Left kidney (tissue), 8 donors: ENCODE data around the gene TAF11L3. TPM values are rescaled to one million over a fixed set of nuclear protein-coding genes. Genes with fewer than 3 reads are reported as not detected.
"Not testable (repeated sequence)": the region's sequence is repeated elsewhere in the genome, so short reads cannot be mapped to it uniquely, and the experiment has no call there.

Experiments used
- DNase-seq: peaks from one replicate; pipeline ENCODE4 v3.0.0-alpha.2; 2013
- long read RNA-seq, 8 donors: transcript quantifications; one replicate each; lab custom pipeline, GENCODE V29; 2026
- polyA plus RNA-seq: library from polyadenylated mRNA; unstranded; fragments of 120-200 nt; gene quantifications from one replicate; pipeline ENCODE4 v1.2.1, GENCODE V29; 2013; ENCODE audit not compliant: insufficient read length

Gene TAF11L3
- not detected for polyA plus RNA-seq
- long read RNA-seq, donor 1, result 0 reads
- long read RNA-seq, donor 2, result 0 reads
- long read RNA-seq, donor 3, result 0 reads
- long read RNA-seq, donor 4, result 0 reads
- long read RNA-seq, donor 5, result 0 reads
- long read RNA-seq, donor 6, result 0 reads
- long read RNA-seq, donor 7, result 0 reads
- long read RNA-seq, donor 8, result 0 reads

DNA sequence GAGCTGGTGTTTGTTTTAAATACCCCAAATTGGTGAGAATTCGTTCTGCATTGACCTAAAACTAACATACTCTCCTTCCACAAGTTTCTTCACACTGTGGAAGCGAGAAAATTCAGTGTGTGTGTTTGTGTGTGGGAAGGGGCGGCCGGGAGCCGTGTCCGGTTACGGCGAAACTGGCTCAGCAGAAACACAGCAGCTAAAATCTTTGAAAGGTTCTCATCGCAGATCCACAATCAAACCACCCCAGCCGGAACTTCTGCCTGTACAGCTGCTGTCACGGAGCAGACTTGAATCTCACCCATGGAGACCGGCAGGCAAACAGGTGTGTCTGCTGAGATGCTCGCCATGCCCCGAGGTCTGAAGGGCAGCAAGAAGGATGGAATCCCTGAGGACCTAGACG lies at the start of gene TAF11L3:
TSS of gene TAF11L3 (plus strand) at position 301 of the 400 bp plus-strand sequence.
- not testable (repeated sequence) for DNase-seq

DNA sequence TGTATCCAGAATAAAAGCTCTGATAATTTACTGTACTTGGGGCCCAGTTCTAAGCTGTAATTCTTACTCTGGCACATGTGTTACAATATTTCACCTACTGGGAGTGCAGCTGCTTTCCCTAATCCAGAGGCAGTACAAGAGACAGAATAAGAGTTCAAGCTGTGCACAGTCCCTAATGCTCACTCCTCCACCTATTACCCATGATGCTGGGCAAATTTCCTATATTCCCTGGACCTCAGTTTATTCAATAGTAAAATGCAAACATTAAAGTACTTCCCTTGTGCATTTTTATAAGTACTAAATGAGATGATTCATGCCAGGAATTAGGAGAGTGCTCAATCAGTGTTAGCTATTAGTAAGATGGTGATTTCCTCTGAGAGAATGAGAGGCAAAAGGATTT lies 48.1 kb upstream of the TAF11L3 start:
- DNase-seq, result no peak

DNA sequence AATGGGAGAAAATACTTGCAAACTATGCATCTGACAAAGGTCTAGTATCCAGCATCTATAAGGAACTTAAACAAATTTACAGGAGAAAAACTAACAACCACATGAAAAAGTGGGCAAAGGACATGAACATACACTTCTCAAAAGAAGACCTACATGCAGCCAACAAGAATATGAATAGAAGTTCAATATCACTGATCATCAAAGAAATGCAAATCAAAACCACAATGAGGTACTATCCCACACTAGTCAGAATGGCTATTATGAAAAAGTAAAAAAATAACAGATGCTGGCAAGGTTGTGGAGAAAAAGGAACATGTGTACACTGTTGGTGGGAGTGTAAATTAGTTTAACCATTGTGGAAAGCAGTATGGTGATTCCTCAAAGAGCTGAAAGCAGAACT lies 43.1 kb upstream of the TAF11L3 start:
- DNase-seq, result not testable (repeated sequence)

DNA sequence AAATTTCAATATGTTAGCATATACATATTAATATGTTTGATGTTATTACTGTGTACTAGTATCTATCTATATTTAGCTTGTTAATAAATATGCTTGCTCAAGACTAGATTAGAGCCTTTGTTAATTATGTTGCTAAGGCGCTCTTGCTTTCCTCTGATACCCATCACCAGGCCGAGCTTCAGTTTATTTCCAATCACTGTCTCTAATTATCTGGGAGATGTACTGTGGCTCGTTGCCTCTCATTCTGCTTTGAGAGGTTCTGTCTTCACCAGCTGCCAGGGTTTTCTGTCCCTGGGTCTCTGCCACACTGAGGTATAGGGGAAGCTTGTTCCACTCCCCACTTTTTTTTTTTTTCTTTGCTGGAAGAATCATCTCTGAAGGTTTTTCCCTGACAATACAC lies 41.1 kb upstream of the TAF11L3 start:
- DNase-seq, result no peak

DNA sequence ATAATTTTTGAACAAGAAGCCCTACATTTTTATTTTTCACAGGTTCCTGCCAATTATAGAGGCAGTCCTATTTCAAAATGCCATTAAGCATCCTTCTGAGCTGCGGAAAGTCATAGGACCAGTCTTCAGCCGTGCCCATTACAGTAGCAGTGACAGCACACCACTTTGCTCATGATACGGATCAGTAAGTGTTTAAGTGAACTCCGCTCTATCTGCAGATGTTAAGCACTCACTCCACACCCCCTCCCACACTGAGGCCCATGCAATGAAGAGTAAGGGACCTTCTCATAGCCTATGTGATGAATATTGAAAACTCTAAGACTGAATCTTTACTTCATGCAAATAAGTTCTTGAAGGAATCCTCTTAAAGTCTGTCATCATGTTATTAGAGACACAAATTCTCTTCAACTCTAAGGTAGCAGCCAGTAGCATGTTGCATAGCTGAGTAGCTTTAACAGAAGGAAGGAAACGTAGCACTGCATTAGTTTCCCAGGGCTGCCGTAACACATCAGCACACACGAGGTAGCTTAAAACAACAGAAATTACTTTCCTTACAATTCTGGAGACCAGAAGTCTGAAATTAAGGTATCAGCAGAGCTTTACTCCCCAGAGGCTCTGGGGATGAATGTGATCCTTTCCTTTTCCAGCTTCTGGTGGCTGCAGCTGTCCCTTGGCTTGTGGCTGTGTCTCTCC lies 40.4 kb upstream of the TAF11L3 start:
- DNase-seq, result no peak

DNA sequence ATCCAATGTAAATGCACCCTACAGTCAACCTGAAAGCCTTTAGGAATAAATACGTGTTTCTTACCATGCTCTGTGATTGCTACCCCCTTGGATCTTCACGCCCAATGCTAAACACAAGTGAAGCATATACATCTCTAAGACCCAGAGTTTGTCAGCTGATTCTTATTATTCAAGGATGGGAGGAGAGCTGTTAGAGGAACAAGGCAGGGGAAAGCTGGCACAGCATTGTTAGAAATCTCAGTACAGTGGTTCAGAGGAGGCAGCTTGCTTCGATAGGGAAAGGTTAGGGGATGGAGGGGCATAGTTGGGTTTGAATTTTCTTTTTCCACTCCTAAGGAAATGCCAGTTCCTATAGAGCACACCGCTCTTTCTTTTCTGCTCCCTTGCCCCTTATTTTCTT lies 36.8 kb upstream of the TAF11L3 start:
- no peak for DNase-seq

DNA sequence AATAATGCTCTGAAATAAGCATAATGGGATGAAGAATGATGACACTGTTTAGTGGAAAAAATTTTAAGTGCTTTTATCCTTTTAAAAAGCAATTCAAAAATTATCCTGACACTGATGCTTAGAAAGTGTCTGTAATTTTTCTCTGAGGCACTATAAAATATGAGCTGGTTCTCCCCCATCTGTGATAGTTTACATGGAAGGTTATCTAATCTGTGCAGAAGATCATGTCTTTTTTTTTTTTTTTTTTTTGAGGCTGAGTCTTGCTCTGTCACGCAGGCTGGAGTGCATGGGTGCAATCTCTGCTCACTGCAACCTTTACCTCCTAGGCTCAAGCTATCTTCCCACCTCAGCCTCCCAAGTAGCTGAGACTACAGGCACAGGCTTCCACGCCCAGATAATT lies 35.4 kb upstream of the TAF11L3 start:
- DNase-seq, result no peak

DNA sequence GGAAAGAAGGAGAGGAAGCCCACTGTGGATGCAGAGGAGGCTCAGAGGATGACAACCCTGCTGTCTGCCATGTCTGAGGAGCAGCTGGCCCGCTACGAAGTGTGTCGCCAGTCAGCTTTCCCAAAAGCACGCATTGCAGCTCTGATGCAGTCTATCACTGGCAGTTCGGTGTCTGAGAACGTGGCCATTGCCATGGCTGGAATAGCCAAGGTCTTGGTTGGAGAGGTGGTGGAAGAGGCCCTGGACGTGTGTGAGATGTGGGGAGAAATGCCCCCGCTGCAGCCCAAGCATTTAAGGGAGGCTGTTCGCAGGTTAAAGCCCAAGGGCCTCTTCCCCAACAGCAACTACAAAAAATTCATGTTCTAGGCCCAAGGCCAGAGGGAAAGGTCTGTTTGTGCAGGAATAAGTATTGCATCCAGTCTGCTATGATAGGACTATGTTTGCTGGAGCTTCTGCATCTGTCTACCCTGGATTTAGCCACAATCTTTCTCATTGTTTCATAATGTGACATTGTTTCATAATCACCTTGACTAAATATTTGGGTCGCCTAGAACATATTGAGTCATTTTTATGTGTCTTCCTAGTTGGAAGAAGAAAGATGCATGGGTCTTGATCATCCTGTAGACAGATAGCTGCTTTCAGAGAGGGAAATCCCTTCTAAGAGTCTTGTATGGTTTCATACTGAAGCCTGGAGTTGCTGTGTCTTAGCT lies 31.5 kb upstream of the TAF11L3 start:
- not testable (repeated sequence) for DNase-seq

DNA sequence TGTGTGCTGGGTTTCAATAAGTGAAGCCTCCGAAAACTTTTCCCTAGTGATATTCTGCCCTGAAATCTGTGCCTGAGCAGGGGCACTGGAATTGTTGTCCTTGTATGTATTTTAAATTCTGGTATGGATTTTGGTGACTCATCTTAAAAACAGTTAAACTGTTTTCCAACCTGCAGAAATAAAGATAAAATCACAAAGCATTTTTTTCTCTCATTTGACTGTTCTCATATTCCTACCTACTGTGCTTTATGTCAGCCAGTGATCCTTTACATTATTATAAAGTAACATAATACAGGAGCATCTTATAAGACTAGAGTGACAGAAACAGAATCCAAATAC lies 31.0 kb upstream of the TAF11L3 start:
- DNase-seq, result no peak

DNA sequence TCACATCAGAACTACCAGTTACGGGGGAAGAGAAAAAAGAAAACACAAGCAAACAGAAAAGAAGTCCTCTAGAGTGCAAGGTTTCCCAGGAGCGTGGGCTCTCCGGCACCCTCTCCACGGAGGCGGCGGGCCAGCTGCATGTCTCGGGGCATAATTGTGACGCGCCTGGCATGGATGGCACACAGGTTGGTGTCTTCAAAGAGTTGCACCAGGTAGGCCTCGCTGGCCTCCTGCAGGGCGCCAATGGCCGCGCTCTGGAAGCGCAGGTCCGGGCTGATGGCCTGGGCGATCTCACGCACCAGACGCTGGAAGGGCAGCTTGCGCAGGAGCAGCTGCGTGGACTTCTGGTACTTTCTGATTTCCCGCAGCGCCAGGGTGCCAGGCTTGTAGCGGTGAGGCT lies 26.9 kb upstream of the TAF11L3 start:
- DNase-seq, result not testable (repeated sequence)

DNA sequence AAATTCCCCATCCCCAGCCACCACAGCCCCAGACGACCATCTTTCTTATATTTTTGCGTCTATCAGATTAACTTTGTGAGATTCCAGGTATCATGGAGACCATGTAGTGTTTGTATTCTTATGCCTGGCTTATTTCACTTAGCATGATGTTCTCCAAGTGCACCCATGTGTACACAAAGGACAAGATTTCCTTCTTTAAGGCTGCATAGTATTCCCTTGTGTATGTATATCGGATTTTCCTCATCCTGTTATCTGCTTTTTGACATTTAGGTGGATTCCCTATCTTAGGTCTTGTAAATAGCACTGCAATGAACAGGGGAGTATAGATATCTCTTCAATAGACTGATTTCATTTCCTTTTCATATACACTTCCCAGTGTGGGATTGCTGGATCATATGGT lies 25.4 kb upstream of the TAF11L3 start:
- DNase-seq, result no peak

DNA sequence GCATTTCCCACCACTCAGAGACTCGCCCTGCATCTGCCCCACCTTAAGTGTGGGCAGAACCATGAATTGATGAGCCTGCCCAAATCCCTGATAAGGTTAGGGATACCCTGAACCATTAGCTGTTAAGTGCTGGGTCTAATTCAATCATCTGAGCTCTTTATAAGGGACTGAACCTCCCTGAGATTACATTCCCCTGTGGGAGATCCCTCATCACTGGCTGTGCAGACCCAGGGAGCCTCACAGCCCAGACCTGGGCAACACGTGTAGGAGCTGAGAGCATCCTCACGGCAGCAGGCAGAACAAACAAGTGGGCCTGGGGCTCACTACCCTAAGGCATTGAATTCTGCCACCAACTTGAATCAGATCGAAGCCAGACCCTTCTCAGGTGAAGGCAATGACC lies 20.7 kb upstream of the TAF11L3 start:
- DNase-seq, result no peak

DNA sequence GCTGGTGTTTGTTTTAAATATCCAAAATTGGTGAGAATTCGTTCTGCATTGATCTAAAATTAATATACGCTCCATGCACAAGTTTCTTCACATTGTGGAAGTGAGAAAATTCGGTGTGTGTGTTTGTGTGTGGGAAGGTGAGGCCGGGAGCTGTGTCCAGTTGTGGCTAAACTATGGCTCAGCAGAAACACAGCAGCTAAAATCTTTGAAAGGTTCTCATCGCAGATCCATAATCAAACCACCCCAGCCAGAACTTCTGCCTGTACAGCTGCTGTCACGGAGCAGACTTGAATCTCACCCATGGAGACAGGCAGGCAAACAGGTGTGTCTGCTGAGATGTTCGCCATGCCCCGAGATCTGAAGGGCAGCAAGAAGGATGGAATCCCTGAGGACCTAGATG lies 20.2 kb upstream of the TAF11L3 start, which contains the start of gene TAF11L2:
TSS of gene TAF11L2 (plus strand) at position 301 of the 400 bp plus-strand sequence.
- not testable (repeated sequence) for DNase-seq

DNA sequence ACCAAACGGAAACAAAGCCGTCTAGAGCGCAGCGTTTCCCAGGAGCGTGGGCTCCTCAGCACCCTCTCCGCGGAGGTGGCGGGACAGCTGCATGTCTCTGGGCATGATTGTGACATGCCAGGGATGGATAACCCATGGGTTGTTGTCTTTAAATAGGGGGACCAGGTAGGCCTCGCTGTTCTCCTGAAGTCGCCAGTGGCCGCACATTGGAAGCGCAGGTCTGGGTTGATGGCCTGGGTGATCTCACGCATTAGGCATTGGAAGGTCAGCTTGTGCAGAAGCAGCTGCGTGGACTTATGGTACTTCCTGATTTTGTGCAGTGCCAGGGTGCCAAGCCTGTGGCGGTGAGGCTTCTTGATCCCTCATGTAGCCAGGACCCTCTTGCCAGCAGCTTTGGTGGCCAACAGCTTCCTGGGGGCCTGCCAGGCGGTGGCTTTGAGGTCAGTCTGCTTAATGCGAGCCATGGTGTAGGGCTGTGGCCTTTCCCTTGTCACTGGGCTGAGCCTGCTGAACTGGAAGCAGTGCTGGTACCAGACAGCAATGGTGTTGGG lies 6.3 kb upstream of the TAF11L3 start:
- DNase-seq, result no peak

DNA sequence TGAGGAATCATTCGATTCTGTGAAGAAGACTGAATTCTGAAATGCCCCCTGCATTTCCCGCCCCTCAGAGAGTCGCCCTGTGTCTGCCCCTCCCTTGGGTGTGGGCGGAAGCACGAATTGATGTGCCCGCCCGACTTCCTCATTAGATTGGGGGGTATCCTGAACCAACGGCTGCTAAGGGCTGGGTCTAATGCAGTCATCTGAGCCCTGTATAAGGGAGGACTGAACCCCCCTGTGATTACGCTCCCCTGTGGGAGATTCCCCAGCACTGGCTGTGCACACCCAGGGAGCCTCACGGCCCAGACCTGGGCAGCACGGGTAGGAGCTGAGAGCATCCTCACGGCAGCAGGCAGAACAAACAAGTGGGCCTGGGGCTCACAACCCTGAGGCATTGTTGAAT lies 641 bp upstream of the TAF11L3 start:
- not testable (repeated sequence) for DNase-seq

DNA sequence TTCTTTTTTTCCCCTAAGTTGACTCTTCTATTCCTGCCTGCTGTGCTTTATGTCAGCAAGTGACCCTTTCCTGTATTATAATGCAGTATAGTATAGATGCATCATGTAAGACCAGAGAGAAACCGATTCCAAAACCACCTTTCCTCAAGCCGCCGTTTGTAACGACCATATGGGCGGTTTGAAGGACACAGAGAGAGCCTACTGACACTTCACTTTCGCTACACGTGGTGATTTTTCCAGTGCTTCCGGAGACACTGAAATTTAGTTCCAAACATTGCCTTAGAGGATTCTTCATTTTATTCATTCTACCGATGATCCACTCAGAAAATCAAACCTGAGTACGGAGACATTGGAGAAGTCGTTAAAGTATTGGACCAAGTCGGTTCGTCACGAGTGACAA lies 1.3 kb downstream of the TAF11L3 start:
- not testable (repeated sequence) for DNase-seq

DNA sequence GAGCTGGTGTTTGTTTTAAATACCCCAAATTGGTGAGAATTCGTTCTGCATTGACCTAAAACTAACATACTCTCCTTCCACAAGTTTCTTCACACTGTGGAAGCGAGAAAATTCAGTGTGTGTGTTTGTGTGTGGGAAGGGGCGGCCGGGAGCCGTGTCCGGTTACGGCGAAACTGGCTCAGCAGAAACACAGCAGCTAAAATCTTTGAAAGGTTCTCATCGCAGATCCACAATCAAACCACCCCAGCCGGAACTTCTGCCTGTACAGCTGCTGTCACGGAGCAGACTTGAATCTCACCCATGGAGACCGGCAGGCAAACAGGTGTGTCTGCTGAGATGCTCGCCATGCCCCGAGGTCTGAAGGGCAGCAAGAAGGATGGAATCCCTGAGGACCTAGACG lies 3.3 kb downstream of the TAF11L3 start, which contains the start of gene TAF11L4:
TSS of gene TAF11L4 (plus strand) at position 301 of the 400 bp plus-strand sequence.
- DNase-seq, result not testable (repeated sequence)

DNA sequence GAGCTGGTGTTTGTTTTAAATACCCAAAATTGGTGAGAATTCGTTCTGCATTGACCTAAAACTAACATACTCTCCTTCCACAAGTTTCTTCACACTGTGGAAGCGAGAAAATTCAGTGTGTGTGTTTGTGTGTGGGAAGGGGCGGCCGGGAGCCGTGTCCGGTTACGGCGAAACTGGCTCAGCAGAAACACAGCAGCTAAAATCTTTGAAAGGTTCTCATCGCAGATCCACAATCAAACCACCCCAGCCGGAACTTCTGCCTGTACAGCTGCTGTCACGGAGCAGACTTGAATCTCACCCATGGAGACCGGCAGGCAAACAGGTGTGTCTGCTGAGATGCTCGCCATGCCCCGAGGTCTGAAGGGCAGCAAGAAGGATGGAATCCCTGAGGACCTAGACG lies 6.8 kb downstream of the TAF11L3 start, which contains the start of gene TAF11L5:
TSS of gene TAF11L5 (plus strand) at position 301 of the 400 bp plus-strand sequence.
- not testable (repeated sequence) for DNase-seq

DNA sequence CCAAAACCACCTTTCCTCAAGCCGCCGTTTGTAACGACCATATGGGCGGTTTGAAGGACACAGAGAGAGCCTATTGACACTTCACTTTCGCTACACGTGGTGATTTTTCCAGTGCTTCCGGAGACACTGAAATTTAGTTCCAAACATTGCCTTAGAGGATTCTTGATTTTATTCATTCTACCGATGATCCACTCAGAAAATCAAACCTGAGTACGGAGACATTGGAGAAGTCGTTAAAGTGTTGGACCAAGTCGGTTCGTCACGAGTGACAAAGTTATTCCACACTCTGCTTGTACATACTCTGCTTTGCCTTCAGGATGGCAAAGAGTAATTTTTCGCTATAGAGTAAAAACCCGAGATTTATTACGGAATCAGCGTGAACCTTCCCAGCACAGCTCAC lies 8.3 kb downstream of the TAF11L3 start:
- peak; percentile 3 for DNase-seq

DNA sequence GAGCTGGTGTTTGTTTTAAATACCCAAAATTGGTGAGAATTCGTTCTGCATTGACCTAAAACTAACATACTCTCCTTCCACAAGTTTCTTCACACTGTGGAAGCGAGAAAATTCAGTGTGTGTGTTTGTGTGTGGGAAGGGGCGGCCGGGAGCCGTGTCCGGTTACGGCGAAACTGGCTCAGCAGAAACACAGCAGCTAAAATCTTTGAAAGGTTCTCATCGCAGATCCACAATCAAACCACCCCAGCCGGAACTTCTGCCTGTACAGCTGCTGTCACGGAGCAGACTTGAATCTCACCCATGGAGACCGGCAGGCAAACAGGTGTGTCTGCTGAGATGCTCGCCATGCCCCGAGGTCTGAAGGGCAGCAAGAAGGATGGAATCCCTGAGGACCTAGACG lies 10.2 kb downstream of the TAF11L3 start, which contains the start of gene TAF11L6:
TSS of gene TAF11L6 (plus strand) at position 301 of the 400 bp plus-strand sequence.
- not testable (repeated sequence) for DNase-seq
